ENCODE measurements around the gene ARL10.

ARL10 gene

GRCh38 chr5:176362233-176362490, 3.1 kb upstream of the ARL10 start:
- DNase-seq: no peak

- DNase-seq: no peak
Observed at GRCh38 chr5:176364765-176365350, 429 bp upstream of the ARL10 start.

DNA sequence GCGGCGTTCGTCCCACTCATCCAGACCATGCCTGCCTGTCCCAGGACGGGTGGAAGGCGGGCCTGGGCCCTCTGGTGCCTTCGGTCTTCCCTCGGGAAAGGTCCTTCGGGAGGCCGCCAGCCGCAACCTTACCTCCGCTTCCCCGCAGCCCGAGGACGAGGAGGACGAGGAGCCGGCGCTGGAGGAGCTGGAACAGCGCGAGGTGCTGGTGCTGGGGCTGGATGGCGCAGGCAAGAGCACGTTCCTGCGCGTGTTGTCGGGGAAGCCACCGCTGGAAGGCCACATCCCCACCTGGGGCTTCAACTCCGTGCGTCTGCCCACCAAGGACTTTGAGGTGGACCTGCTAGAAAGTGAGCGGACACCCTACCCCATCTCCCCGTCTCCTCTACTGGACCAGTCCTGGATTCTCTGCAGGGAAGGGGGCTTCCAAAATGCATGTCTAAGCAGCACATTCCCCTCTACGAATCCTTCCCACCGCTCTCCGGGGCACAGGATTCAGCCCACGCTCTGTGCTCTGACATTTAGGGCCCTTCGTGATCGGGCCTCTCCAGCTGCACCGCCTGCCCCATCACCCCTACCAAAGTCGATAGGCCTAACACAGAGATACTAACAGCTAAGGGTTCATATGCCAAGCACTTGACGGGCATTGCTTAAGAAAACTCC, 1.1 kb downstream of the ARL10 start:
- no peak for DNase-seq

GRCh38 chr5:176368726-176369125, 3.4 kb downstream of the ARL10 start:
- no peak for DNase-seq

- no peak for DNase-seq
Observed at GRCh38 chr5:176369934-176370711, 4.8 kb downstream of the ARL10 start.

- DNase-seq: peak in 1 of 2 donors; percentile 24
Observed at GRCh38 chr5:176371621-176372539, 6.6 kb downstream of the ARL10 start.

DNA sequence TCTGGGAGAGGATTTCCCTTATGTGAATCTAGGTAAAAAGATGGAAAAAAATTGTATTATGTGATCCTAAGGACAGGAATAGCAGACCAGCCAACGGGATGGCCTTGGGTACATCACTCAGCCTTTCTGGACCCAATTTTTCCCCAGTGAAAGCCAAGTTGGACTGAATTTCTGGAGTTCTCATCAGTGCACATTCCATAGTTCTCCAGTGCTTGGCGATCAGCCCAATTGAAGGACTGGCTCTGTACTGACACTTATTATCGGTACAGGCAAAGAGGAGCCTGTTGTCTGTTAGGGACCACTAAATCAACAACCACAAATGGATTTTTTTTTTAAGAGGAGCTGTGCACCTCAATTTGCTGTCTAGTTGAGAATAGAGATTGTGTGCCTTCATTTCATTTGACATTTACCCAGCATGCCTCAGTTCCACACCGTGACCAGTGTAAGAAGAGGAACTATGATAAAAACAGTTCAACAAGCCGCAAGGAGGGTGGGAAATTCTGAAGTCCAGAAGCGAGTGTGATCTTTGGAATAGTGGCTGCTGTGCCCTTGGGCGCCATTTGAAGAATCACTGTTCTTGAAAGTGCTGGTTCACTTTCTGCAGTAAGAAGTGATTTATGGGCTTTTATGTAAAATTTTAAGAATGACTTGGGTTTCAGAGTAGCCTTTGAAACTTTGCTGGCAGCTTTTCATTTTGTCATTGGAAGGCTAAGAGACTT, 8.0 kb downstream of the ARL10 start:
- DNase-seq: no peak

DNA sequence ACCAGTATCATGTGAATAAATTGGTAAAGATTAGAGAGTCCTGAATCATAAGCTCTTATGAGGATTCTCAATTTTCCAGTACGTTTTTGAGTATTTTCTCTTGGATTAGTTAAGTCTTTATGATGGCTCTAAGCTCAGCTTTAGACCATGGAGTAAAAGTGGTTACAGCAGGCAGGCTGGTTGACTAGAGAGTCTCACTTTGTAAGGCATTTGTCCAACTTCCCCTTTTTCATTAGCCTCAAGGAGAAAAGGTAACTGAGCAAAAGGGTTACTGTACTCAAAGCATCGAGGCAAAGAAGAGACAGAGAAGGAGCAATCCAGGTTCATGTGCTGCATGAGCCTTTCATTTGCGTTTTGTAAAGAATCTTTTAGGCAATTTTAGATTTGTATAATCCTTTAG, 14.6 kb downstream of the ARL10 start:
- DNase-seq: no peak

GRCh38 chr5:176381423-176381822, 16.1 kb downstream of the ARL10 start:
- no peak for DNase-seq

DNA sequence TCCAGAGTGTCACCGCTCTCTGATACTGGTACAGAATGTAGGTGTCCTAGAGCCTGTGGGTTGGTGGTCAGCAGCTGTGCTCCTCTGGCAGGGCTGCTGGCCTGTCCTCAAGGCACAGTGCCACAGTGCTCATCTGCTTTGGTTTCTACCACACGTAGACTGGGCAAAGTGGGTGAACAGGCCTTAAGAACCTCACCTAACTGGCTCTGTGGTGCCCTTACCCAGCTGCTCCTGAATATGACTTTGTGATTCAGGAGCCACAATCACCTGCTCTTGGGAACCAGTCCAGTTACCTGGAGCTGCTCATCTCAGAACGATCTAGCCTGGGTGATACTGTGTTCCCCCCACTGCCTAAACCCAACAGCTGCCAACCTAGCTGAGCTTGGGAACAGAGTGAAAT, 16.7 kb downstream of the ARL10 start:
- no peak for DNase-seq

GRCh38 chr5:176382721-176383120, 17.4 kb downstream of the ARL10 start:
- DNase-seq: no peak

GRCh38 chr5:176383248-176383905, 18.1 kb downstream of the ARL10 start:
- no peak for DNase-seq

DNA sequence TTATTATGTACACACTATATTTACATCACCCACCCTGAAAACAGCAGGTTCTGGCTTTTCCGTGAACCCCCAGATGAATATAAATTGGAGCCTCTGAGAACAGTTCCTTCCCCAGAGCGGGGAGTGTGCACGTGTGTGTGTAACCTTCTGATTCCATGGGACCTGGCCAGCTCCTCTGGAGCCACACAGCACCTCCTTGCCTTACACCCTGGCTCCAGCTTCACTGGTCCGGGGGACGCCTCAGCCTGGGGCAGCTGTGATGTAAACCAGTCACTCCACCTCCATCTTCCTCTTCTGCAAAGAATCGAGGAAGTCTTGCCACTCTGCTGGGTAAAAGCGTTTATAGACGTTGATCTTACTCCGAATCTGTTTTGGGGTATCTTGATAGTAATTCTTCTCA, 18.7 kb downstream of the ARL10 start:
- DNase-seq: no peak

DNA sequence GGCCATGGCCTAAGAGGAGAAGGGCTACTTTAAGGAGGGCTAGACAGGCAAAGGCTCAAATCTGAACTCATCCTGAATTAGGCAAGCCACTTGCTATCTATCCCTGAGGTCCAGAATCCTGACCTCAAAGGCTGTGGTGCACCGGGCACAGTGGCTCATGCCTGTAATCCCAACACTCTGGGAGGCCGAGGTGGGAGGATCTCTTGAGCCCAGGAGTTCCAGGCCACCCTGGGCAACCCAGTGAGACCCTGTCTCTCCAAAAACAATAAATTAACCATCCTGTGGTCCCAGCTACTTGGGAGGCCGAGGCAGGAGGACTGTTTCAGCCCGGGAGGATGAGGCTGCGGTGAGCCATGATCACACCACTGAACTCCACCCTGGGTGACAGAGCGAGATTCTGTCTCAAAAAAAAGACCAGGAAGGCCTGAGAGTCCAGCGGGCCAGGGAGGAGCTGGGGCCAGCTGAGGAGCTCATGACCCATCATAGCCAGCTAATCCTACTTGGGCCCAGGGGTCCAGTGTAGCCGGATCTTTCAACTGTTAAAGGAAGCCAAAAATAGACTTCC, 19.2 kb downstream of the ARL10 start:
- no peak for DNase-seq

- DNase-seq: no peak
Observed at GRCh38 chr5:176384991-176385390, 19.7 kb downstream of the ARL10 start.

DNA sequence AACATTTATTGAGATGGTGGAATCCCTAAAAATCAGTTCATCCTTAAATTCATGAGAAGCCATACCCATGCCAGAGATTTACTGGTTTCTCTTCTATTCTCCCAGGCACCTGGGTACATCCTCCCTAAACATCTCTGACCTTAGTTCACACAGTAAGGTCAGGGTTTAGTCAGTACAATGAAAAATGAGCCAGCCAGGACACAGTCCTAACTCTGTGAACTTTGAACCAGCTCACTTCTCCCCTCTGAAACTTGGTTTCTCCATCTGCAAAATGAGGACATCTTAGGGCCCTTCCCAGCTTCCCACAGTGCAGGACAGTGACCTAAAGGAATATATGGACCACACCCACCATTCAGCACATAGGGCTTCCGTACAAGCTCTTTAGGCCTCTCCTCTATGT, 21.2 kb downstream of the ARL10 start:
- no peak for DNase-seq

- no peak for DNase-seq
Observed at GRCh38 chr5:176387384-176387925, 22.2 kb downstream of the ARL10 start.

DNA sequence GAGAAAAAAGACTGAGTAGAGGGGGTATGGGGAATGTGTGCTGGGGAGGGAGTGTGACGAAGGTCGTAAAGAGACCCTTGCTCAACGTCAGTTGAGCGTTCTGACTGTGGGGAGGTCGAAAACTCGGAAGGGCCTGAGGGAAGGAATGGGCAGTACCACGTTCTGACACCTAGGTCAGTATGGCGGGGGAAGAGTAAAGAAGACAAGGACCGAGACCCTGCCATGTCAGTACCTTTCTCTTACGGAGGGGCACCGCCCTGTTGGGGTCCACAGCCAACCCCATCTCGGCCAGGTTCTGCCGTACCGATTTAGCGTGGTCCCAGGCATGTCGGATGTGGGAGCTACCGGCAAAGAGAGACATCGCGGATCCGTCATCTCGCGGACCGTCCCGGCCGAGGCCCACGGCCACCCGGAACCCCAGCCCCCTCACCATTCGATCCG, 22.7 kb downstream of the ARL10 start:
- DNase-seq: peak in 1 of 2 donors; percentile 4

GRCh38 chr5:176388444-176389134, 23.3 kb downstream of the ARL10 start, which contains the start of the genes HIGD2A and NOP16:
TSS of gene HIGD2A (plus strand) at chr5:176388751. CDS start at chr5:176388820, 69 bp downstream.
TSS of gene NOP16 (minus strand) at chr5:176388598. CDS start at chr5:176388539, 59 bp downstream.
- DNase-seq: peak; percentile 99
